Keratinocyte (primary cell): Measurements from ENCODE around the gene GAS2. TPM values are rescaled to one million over a fixed set of nuclear protein-coding genes. Genes with fewer than 3 reads are reported as not detected.

Experiments used
- DNase-seq: peaks from one replicate; pipeline ENCODE4 v3.0.0-alpha.2; 2011; ENCODE audit warnings: low read depth, missing footprints, low spot score
- FAIRE-seq: peaks from 2 replicates; lab custom pipeline; 2011; peaks lifted over from hg19 to GRCh38; lab: Jason Lieb, UNC
- H2AFZ ChIP-seq: 2 replicates; pipeline ENCODE4 v1.6.0; 2012; ENCODE audit warnings: low read length, control low read depth, inconsistent platforms; ENCODE audit not compliant: control insufficient read depth
- H3K27ac ChIP-seq: 2 replicates; pipeline ENCODE4 v1.5.1; 2011; ENCODE audit warnings: low read length; ENCODE audit not compliant: control insufficient read depth, insufficient read depth
- H3K27me3 ChIP-seq: 3 replicates; pipeline ENCODE4 v1.6.0; 2011; ENCODE audit warnings: low read length; ENCODE audit not compliant: control insufficient read depth, insufficient read depth; ENCODE audit errors: extremely low read depth
- H3K36me3 ChIP-seq, 2 experiments: 2 replicates in 1 of 2; 3 replicates in 1 of 2; pipeline ENCODE4 v1.5.1; 2011; ENCODE audit warnings: low read length in 2 of 2, mild to moderate bottlenecking in 1 of 2; ENCODE audit not compliant: control insufficient read depth in 2 of 2, insufficient read depth in 2 of 2; ENCODE audit errors: extremely low read depth in 1 of 2
- H3K4me1 ChIP-seq: 3 replicates; pipeline ENCODE4 v1.5.1; 2011; ENCODE audit warnings: low read length; ENCODE audit not compliant: control insufficient read depth, insufficient read depth; ENCODE audit errors: extremely low read depth
- H3K4me2 ChIP-seq: 3 replicates; pipeline ENCODE4 v1.6.0; 2011; ENCODE audit warnings: low read depth, low read length; ENCODE audit not compliant: control insufficient read depth, insufficient read depth; ENCODE audit errors: extremely low read depth
- H3K4me3 ChIP-seq, 3 experiments: fragments of 200-600 bp in 1 of 3; sonication (generic) in 1 of 3; 2 replicates in 2 of 3; 3 replicates in 1 of 3; pipeline ENCODE4 v1.5.1; 2011 to 2016; ENCODE audit warnings: low read length in 3 of 3, mild to moderate bottlenecking in 3 of 3, control low read depth in 2 of 3, inconsistent platforms in 1 of 3, low read depth in 1 of 3, mixed read lengths in 1 of 3, mixed run types in 1 of 3, moderate library complexity in 1 of 3; ENCODE audit not compliant: control insufficient read depth in 2 of 3, insufficient read depth in 2 of 3; ENCODE audit errors: extremely low read depth in 1 of 3
- H3K79me2 ChIP-seq: 2 replicates; pipeline ENCODE4 v1.6.0; 2012; ENCODE audit warnings: low read length; ENCODE audit not compliant: control insufficient read depth, insufficient read depth
- H3K9ac ChIP-seq: 3 replicates; pipeline ENCODE4 v1.6.0; 2011; ENCODE audit warnings: low read length; ENCODE audit not compliant: control insufficient read depth, insufficient read depth; ENCODE audit errors: extremely low read depth
- H3K9me1 ChIP-seq: 3 replicates; pipeline ENCODE4 v1.6.0; 2011; ENCODE audit warnings: low read length; ENCODE audit not compliant: control insufficient read depth, insufficient read depth; ENCODE audit errors: extremely low read depth
- H3K9me3 ChIP-seq: 2 replicates; pipeline ENCODE4 v1.5.1; 2012; ENCODE audit warnings: low read depth, low read length; ENCODE audit not compliant: control insufficient read depth
- H4K20me1 ChIP-seq: 3 replicates; pipeline ENCODE4 v1.6.0; 2011; ENCODE audit warnings: low read length; ENCODE audit not compliant: control insufficient read depth, insufficient read depth; ENCODE audit errors: extremely low read depth
- CTCF ChIP-seq, 3 experiments: IDR thresholded peaks in 1 of 3; conservative IDR thresholded peaks in 1 of 3; optimal IDR thresholded peaks in 1 of 3; 2 replicates in 2 of 3; 3 replicates in 1 of 3; pipeline versions ENCODE3 to v1.5.1; 2011; ENCODE audit warnings: low read length in 3 of 3, mild to moderate bottlenecking in 3 of 3, moderate library complexity in 2 of 3, control low read depth in 1 of 3, inconsistent platforms in 1 of 3; ENCODE audit not compliant: insufficient read depth in 2 of 3; ENCODE audit errors: extremely low read depth in 1 of 3
- EZH2 ChIP-seq: IDR thresholded peaks from one replicate; pipeline ENCODE4 v1.6.1; 2012; ENCODE audit warnings: inconsistent platforms, mild to moderate bottlenecking, low read length, moderate library complexity
- dilution Hi-C: fragments of 300-500 bp; cut with MboI; formaldehyde crosslinking; loops from one replicate; pipeline ENCODE4 v1.7.0; 2020; ENCODE audit warnings: low sequenced_read_pairs; ENCODE audit not compliant: extremely low pct_ligation_motif_present
- polyA plus RNA-seq, 5 experiments: library from polyadenylated mRNA; depleted of rRNA in 3 of 5; stranded (reverse) in 3 of 5; stranded (forward) in 1 of 5; unstranded in 1 of 5; fragments of >200 nt; gene quantifications; 1 replicate in 1 of 5; 2 replicates in 3 of 5; 3 replicates in 1 of 5; pipeline versions ENCODE4 v1.2.1 to v1.2.3, GENCODE V29; 2011 to 2012; ENCODE audit warnings: missing spikeins in 2 of 5, low read depth in 1 of 5, low replicate concordance in 1 of 5

The GAS2 gene
- polyA plus RNA-seq, 1 donor (not counting 4 experiments of a cell fraction or from before 2014, with no cell fraction given) = 0.62 TPM

- Histone ChIP-seq H2AFZ (no peak overlapping the region), H3K9ac (no peak overlapping the region), H3K9me3 (no peaks in the 10 kb centered on the region), H3K4me3 (no peak overlapping the region), H3K36me3 (no peaks in the 10 kb centered on the region), H4K20me1 (no peaks in the 10 kb centered on the region), H3K27me3 (no peaks in the 10 kb centered on the region), H3K9me1 (no peaks in the 10 kb centered on the region), H3K79me2 (no peaks in the 10 kb centered on the region), H3K4me1 (no peaks in the 10 kb centered on the region), H3K4me2 (no peak overlapping the region), H3K27ac (no peak overlapping the region)
- dilution Hi-C loops = no loop called here
- DNase-seq (no peak), FAIRE-seq (no peak)
- TF ChIP-seq EZH2 = no peak
These were observed 9.2 kb upstream of the GAS2 start for GRCh38 chr11:22657101-22657694.

- Histone ChIP-seq H3K36me3 (no peaks in the 10 kb centered on the region), H3K4me1 (no peaks in the 10 kb centered on the region), H4K20me1 (no peaks in the 10 kb centered on the region), H2AFZ (no peak overlapping the region), H3K79me2 (no peaks in the 10 kb centered on the region), H3K4me3 (no peak overlapping the region), H3K27me3 (no peaks in the 10 kb centered on the region), H3K4me2 (no peak overlapping the region), H3K9ac (no peak overlapping the region), H3K27ac (no peak overlapping the region), H3K9me1 (no peaks in the 10 kb centered on the region), H3K9me3 (no peaks in the 10 kb centered on the region)
- DNase-seq = no peak
- dilution Hi-C loops = no loop called here
- TF ChIP-seq EZH2 (no peak), CTCF (optimal IDR thresholded peaks at IDR 0.05 in 1 of 3, IDR thresholded peaks at IDR 0.05 in 1 of 3, conservative IDR thresholded peaks at IDR 0.05 in 1 of 3; ENCODE audit: extremely low read depth in 1 of 3, insufficient read depth in 2 of 3, low read length in 3 of 3) (no peak)
- no peak for FAIRE-seq
These were observed 6.6 kb upstream of the GAS2 start for GRCh38 chr11:22659783-22660182.
